H9 (cell line): Measurements from ENCODE around the gene KCNIP4. TPM values are rescaled to one million over a fixed set of nuclear protein-coding genes. Genes with fewer than 3 reads are reported as not detected.

Source experiments
- DNase-seq: peaks from one replicate; pipeline ENCODE4 v3.0.0-alpha.2; 2017
- H2AFZ ChIP-seq: one replicate; pipeline ENCODE4 v1.6.1; 2013; ENCODE audit warnings: mild to moderate bottlenecking, low read length, control low read depth, moderate library complexity
- H2AK5ac ChIP-seq: 2 replicates; pipeline ENCODE4 v1.6.1; 2013; ENCODE audit warnings: low read length, control low read depth, mixed read lengths; ENCODE audit not compliant: insufficient read length
- H2BK120ac ChIP-seq: one replicate; pipeline ENCODE4 v1.6.1; 2013; ENCODE audit warnings: low read depth, mild to moderate bottlenecking, low read length, control low read depth, inconsistent platforms; ENCODE audit not compliant: poor library complexity, severe bottlenecking
- H2BK12ac ChIP-seq: 2 replicates; pipeline ENCODE4 v1.6.1; 2013; ENCODE audit warnings: low read length, control low read depth, mixed read lengths, low read depth; ENCODE audit not compliant: insufficient read length
- H2BK15ac ChIP-seq: 2 replicates; pipeline ENCODE4 v1.6.1; 2013; ENCODE audit warnings: low read depth, low read length, control low read depth
- H2BK20ac ChIP-seq: one replicate; pipeline ENCODE4 v1.6.1; 2013; ENCODE audit warnings: low read depth, mild to moderate bottlenecking, low read length, control low read depth, inconsistent platforms; ENCODE audit not compliant: poor library complexity, severe bottlenecking
- H2BK5ac ChIP-seq: 2 replicates; pipeline ENCODE4 v1.6.1; 2013; ENCODE audit warnings: low read length, control low read depth, mixed read lengths; ENCODE audit not compliant: insufficient read length
- H3K14ac ChIP-seq: 2 replicates; pipeline ENCODE4 v1.6.1; 2013; ENCODE audit warnings: low read length, control low read depth; ENCODE audit not compliant: insufficient read depth
- H3K18ac ChIP-seq: 2 replicates; pipeline ENCODE4 v1.6.1; 2013; ENCODE audit warnings: low read depth, mild to moderate bottlenecking, mixed read lengths, low read length, control low read depth; ENCODE audit not compliant: insufficient read length
- H3K23ac ChIP-seq: 2 replicates; pipeline ENCODE4 v1.6.1; 2013; ENCODE audit warnings: low read length, control low read depth, mixed read lengths, low read depth; ENCODE audit not compliant: insufficient read length
- H3K23me2 ChIP-seq: 2 replicates; pipeline ENCODE4 v1.6.1; 2013; ENCODE audit warnings: low read depth, mild to moderate bottlenecking, mixed read lengths, low read length, control low read depth; ENCODE audit not compliant: insufficient read length, poor library complexity, severe bottlenecking
- H3K27ac ChIP-seq: 2 replicates; pipeline ENCODE4 v1.5.1; 2013; ENCODE audit warnings: low read length, control low read depth, mixed read lengths, low read depth; ENCODE audit not compliant: insufficient read length
- H3K27me3 ChIP-seq: 2 replicates; pipeline ENCODE4 v1.6.1; 2013; ENCODE audit warnings: low read length, control low read depth, inconsistent platforms; ENCODE audit not compliant: insufficient read depth
- H3K4ac ChIP-seq: 2 replicates; pipeline ENCODE4 v1.6.1; 2013; ENCODE audit warnings: low read depth, mild to moderate bottlenecking, control low read depth, inconsistent platforms, low read length, moderate library complexity
- H3K4me1 ChIP-seq: 2 replicates; pipeline ENCODE4 v1.6.1; 2013; ENCODE audit warnings: low read length, control low read depth, inconsistent platforms; ENCODE audit not compliant: insufficient read depth
- H3K4me2 ChIP-seq: 2 replicates; pipeline ENCODE4 v1.6.1; 2013; ENCODE audit warnings: low read length, control low read depth, mixed read lengths; ENCODE audit not compliant: insufficient read length, insufficient read depth
- H3K56ac ChIP-seq: 2 replicates; pipeline ENCODE4 v1.6.1; 2013; ENCODE audit warnings: low read depth, mild to moderate bottlenecking, mixed read lengths, low read length, control low read depth; ENCODE audit not compliant: insufficient read length
- H3K79me1 ChIP-seq: 2 replicates; pipeline ENCODE4 v1.6.1; 2013; ENCODE audit warnings: low read depth, mild to moderate bottlenecking, moderate library complexity, low read length, control low read depth, inconsistent platforms; ENCODE audit not compliant: insufficient read depth, poor library complexity, severe bottlenecking
- H3K79me2 ChIP-seq: 2 replicates; pipeline ENCODE4 v1.6.1; 2013; ENCODE audit warnings: low read length, control low read depth, inconsistent platforms; ENCODE audit not compliant: insufficient read depth
- H3K9ac ChIP-seq: 2 replicates; pipeline ENCODE4 v1.6.1; 2013; ENCODE audit warnings: low read length, control low read depth, mixed read lengths; ENCODE audit not compliant: insufficient read length; ENCODE audit errors: extremely low read depth
- H3K9me3 ChIP-seq: one replicate; pipeline ENCODE4 v1.6.1; 2013; ENCODE audit warnings: low read depth, low read length, inconsistent platforms; ENCODE audit not compliant: control insufficient read depth
- H3T11ph ChIP-seq: one replicate; pipeline ENCODE4 v1.6.1; 2013; ENCODE audit warnings: mild to moderate bottlenecking, low read length, control low read depth, inconsistent platforms
- H4K20me1 ChIP-seq: one replicate; pipeline ENCODE4 v1.6.1; 2013; ENCODE audit not compliant: control insufficient read depth, insufficient read length, insufficient read depth
- H4K5ac ChIP-seq: 2 replicates; pipeline ENCODE4 v1.6.1; 2013; ENCODE audit warnings: low read depth, mild to moderate bottlenecking, mixed read lengths, low read length, control low read depth; ENCODE audit not compliant: insufficient read length
- H4K8ac ChIP-seq: replicated peaks from 2 replicates; pipeline ENCODE4 v1.6.1; 2013; ENCODE audit warnings: low read length, control low read depth, mixed read lengths, low read depth; ENCODE audit not compliant: insufficient read length
- H4K91ac ChIP-seq: 2 replicates; pipeline ENCODE4 v1.6.1; 2013; ENCODE audit warnings: low read depth, mild to moderate bottlenecking, moderate library complexity, mixed read lengths, low read length, control low read depth; ENCODE audit not compliant: insufficient read length
- H3K27ac Mint-ChIP-seq, 3 experiments: 2 replicates in 2 of 3; 3 replicates in 1 of 3; pipeline ENCODE4 v1.8.0; 2020 to 2021; ENCODE audit warnings: mixed read lengths in 3 of 3, mild to moderate bottlenecking in 1 of 3, moderate library complexity in 1 of 3
- H3K27me3 Mint-ChIP-seq: 2 replicates; pipeline ENCODE4 v1.8.0; 2021; ENCODE audit warnings: low read depth, mild to moderate bottlenecking, moderate library complexity, mixed read lengths
- H3K36me3 Mint-ChIP-seq, 3 experiments: 2 replicates in 2 of 3; 3 replicates in 1 of 3; pipeline ENCODE4 v1.8.0; 2020 to 2021; ENCODE audit warnings: low read depth in 3 of 3, mixed read lengths in 3 of 3; ENCODE audit not compliant: insufficient read depth in 1 of 3
- H3K4me1 Mint-ChIP-seq, 2 experiments: 2 replicates each; pipeline ENCODE4 v1.8.0; 2020; ENCODE audit warnings: mixed read lengths in 2 of 2
- H3K4me3 Mint-ChIP-seq, 2 experiments: 2 replicates in 1 of 2; 3 replicates in 1 of 2; pipeline ENCODE4 v1.8.0; 2020 to 2021; ENCODE audit warnings: mild to moderate bottlenecking in 2 of 2, mixed read lengths in 2 of 2, moderate library complexity in 1 of 2
- H3K9me3 Mint-ChIP-seq, 2 experiments: 2 replicates in 1 of 2; 3 replicates in 1 of 2; pipeline ENCODE4 v1.8.0; 2020; ENCODE audit warnings: mild to moderate bottlenecking in 2 of 2, mixed read lengths in 2 of 2, moderate library complexity in 1 of 2
- total RNA-seq: library from RNA; stranded (reverse); gene quantifications from 2 replicates; pipeline ENCODE4 v1.2.1, GENCODE V29; 2021
- TF ChIP-seq, protein P1 (sequence below): fragments of 200-600 bp; sonication (generic); conservative IDR thresholded peaks from 3 replicates; pipeline ENCODE4 v1.8.0; 2021; ENCODE audit warnings: antibody characterized with exemption, mild to moderate bottlenecking

KCNIP4 gene
- total RNA-seq, 1 experiment from 2014 or later: not detected

DNA sequence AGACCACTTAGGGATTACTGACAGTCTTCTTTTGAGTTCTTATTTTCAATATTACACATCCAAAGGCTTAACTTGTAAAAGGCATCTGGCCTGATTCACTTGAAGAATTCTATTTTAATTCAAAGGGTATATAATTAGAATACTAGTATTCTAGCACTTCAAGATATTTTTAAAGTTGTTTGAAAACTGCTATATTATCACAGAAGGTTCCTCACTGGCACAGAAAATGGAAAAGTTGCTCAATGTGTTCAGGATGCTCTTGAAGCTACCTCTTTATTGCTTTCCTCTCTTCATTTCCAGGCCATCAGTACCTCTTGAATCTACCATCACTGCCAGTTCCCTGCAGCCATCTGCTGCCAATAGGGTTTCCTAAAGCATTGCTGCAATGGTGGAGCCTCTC is 271.4 kb downstream of the KCNIP4 start:
- Histone ChIP-seq H2BK20ac (no peak overlapping the region), H3K9ac (no peak overlapping the region), H3K79me1 (no peaks in the 10 kb centered on the region), H4K8ac (no peak overlapping the region), H3K18ac (no peak overlapping the region), H2BK120ac (no peak overlapping the region), H3K9me3 (no peaks in the 10 kb centered on the region), H3K4me1 (no peaks in the 10 kb centered on the region), H3K27ac (no peak overlapping the region), H3K23ac (no peak overlapping the region), H3K4ac (no peak overlapping the region), H3K4me2 (no peak overlapping the region), H2AFZ (no peak overlapping the region), H3K79me2 (no peaks in the 10 kb centered on the region), H3K14ac (no peak overlapping the region), H2BK5ac (no peak overlapping the region), H2BK12ac (no peak overlapping the region), H3K27me3 (no peaks in the 10 kb centered on the region), H4K91ac (no peak overlapping the region), H4K20me1 (no peaks in the 10 kb centered on the region), H3K23me2 (no peaks in the 10 kb centered on the region), H2AK5ac (no peak overlapping the region), H3T11ph (no peak overlapping the region), H4K5ac (no peak overlapping the region), H3K56ac (no peak overlapping the region), H2BK15ac (no peak overlapping the region)
- Mint-ChIP-seq H3K9me3 (no peaks in the 10 kb centered on the region), H3K27ac (no peak overlapping the region), H3K4me1 (no peaks in the 10 kb centered on the region), H3K27me3 (no peaks in the 10 kb centered on the region), H3K4me3 (no peak overlapping the region), H3K36me3 (no peaks in the 10 kb centered on the region)
- TF ChIP-seq, protein P1, sequence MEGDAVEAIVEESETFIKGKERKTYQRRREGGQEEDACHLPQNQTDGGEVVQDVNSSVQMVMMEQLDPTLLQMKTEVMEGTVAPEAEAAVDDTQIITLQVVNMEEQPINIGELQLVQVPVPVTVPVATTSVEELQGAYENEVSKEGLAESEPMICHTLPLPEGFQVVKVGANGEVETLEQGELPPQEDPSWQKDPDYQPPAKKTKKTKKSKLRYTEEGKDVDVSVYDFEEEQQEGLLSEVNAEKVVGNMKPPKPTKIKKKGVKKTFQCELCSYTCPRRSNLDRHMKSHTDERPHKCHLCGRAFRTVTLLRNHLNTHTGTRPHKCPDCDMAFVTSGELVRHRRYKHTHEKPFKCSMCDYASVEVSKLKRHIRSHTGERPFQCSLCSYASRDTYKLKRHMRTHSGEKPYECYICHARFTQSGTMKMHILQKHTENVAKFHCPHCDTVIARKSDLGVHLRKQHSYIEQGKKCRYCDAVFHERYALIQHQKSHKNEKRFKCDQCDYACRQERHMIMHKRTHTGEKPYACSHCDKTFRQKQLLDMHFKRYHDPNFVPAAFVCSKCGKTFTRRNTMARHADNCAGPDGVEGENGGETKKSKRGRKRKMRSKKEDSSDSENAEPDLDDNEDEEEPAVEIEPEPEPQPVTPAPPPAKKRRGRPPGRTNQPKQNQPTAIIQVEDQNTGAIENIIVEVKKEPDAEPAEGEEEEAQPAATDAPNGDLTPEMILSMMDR: no peak
- DNase-seq: no peak
